GM04503 (cell line): ENCODE measurements around the gene NOTUM.
A peak's percentile ranks its signal among the peaks of the same experiment; 100 is the strongest.
"Not testable (repeated sequence)": the region's sequence is repeated elsewhere in the genome, so short reads cannot be mapped to it uniquely, and the experiment has no call there.

Source experiments
- DNase-seq: peaks from one replicate; pipeline ENCODE4 v3.0.0-alpha.2; 2012; ENCODE audit warnings: low read depth

NOTUM gene

DNA sequence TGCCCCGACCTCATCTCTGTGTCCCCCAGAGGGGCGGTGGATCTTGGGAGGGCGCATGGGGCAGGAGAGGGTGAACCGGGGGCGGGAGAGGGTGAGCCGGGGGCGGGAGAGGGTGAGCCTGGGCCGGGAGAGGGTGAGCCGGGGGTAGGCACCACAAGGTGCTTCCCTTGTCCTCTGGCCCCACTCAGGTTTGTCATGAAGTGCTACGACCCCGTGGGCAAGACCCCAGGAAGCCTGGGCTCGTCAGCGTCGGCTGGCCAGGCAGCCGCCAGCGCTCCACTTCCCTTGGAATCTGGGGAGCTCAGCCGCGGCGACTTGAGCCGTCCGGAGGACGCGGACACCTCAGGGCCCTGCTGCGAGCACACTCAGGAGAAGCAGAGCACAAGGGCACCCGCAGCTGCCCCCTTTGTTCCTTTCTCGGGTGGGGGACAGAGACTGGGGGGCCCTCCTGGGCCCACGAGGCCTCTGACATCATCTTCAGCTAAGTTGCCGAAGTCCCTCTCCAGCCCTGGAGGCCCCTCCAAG is 35.3 kb upstream of the NOTUM start:
- no peak for DNase-seq

DNA sequence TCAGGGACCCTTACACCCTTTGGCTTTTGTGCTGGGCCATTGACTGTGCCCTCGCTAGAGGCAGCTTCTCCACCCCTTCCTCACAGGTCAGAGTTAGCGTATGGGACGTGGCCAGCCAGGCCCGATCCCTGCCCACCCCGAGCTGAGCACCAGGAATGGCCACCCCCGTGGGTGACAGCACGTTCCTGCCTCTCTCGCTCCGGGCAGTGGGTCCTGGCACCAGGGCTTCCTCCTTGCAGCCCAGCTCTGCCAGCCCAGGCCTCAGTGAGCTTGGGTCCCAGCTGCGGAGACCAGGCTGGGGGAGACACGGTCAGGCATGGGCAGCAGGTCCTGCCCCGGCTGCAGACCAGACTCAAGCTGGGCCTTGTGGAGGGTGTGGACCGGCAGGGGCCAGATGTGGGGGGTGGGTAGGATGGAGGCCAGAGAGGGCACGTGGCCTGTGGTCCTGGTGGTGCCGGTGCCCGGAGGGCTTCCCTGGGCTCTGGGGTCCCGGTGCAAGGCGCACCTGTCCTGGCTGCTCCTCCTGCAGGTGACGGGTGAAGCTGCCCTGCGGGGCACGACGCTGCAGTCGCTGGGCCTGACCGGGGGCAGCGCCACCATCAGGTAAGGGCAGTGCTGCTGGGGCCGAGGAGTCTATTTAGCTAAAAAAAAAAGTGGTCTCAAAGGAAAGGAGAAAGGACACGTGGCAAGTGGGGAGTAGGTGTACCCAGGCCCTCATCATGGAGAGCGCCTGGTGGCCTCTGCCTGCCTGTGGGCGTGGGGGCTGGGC is 34.7 kb upstream of the NOTUM start:
- no peak for DNase-seq

DNA sequence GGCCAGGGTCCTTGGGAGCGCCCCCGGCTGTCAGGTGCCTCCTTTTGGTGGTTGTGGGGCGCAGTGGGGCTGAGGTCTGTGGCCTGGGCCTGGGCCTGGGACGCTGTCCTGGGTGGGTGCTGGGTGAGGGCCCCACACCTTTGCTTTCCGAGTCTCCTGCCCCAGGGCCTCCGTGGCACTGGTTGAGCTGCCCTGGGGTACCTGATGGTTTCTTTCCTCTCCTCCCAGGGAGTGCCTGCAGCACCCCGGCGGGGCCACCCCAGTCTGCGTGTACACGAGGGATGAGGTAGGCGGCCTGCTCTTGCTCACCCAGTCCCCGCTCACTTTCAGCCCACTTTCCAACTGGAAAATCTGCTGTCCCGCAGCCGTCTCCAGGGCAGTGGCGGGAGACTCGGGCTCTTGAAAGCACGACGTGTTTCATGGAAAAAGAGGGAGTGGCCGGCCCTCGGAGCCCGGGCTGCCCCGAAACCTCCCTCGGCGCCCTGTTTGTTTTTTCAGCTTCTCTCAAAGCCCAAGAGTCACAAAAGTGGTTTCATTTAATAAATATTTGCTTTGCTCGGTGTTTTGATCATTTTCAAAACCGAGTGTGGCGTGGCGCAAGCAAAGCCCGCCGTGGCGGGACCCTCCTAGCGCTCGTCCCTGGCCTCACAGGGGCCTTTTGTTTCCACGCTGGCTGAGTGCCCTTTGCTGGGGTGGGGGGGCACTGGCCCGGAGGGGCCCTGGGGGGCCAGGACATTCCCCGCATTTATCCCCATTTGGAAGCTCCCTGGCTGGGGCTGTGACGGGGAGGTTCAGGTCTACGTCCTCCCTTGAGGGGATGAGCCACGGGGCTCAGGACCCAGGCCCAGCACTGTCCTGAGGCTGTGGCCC is 33.8 kb upstream of the NOTUM start:
- no peak for DNase-seq

DNA sequence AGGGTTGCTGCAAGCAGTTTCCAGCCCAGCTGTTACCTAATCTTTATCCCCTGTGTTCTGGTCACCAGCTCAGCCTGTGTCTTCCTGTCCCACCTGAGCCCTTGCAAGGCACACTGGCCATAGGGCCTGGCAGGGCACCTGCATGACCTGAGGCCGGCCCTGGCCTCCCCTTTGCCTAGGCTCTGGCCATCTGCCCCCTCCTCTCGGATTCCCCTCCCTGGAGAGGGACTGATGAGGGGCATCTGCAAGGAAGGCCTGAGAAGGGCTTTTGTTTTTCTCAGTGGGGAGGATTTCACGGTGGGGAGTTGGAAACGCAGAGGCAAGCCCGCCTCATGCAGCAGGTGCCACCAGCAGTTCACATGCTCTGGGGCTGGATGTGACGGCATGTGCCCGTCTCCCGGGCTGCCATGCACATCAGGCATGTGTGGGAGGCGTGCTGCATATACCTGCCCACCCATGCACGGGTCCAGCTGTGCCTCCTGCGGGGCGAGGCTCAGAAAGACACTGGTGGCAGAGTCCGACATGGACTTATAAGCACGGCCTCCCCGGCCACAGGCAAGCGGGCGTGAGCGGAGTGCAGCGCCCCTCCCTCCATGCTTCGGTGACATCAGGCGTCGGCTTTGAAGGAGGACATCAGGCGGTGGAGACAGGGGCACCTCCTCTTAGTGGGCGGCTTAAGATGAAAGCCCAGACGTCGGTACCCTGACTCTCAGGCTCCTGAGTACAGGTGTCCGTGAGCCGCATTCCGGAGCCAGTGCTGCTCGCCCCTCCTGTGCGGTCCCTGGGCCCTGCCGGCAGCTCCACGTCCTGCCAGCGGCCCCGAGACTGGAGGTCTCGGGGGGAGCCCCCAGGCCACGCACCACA is 33.0 kb upstream of the NOTUM start:
- no peak for DNase-seq

DNA sequence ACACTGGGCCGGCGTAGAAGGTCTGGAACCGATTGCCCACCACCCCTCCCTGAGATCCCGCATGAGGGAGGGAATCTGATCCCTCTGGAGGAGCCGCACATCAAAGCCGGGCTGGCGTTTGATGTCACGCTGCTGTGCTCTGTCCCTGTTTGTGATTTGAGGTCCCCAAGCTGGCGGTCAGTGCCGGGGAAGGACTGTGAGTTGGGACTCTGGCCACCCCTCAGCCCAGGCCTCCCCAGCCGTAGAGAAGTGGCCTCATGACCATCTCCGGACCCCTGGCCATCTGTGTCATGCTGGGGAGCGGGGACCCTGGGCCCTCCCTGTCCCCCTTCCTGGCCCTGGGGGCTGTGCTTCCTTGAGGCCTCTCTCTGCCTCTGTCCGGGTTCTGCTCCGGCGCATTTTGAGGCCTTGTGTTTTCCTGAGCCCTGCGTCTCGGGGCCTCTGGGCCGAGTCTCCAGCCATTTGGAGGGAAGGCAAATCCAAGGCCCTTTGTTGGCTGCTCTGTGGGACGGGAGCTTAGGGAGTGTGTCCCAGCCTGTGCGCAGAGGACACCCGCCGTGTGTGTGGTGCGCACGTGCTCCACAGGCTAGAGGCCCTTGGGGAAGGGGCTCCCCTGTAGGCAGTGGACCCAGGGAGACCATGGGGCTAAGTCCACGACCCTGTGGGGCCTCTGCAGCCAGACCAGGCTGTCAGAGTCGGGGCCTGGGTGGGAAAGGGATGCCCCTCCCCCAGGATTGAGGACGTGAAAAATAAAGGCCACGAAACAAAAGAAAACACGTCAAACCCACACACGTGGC is 31.5 kb upstream of the NOTUM start:
- no peak for DNase-seq

DNA sequence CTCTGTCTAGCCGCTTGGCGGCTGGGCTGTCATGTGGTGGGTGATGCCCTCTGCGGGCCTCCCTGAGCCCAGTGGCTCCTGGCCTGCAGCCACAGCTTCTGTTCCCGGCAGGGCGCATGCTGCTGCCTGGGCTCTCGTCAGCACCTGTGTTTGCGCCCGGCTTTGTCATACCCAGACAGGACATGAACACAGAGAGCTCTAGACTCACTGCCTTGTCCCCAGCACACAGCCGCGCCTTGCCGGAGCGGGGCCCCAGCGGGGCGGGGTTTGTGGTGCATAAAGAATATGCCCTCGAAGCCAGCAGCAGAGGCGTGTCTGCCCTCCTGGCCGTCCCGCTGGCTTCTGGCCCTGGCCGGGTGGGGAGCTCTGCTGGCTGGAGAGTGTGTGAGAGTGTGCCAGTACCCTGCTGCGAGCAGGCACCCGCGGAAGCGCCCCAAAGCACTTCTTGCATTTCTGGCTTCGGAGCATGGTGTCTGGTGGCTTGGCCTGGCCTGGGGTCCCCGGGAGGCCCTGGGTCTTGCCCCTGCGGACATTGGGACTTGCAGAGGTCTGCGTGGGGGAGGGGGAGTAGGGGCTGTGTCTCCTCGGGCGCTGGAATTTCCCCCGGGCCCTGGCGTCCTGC is 30.8 kb upstream of the NOTUM start:
- DNase-seq = peak; percentile 44

DNA sequence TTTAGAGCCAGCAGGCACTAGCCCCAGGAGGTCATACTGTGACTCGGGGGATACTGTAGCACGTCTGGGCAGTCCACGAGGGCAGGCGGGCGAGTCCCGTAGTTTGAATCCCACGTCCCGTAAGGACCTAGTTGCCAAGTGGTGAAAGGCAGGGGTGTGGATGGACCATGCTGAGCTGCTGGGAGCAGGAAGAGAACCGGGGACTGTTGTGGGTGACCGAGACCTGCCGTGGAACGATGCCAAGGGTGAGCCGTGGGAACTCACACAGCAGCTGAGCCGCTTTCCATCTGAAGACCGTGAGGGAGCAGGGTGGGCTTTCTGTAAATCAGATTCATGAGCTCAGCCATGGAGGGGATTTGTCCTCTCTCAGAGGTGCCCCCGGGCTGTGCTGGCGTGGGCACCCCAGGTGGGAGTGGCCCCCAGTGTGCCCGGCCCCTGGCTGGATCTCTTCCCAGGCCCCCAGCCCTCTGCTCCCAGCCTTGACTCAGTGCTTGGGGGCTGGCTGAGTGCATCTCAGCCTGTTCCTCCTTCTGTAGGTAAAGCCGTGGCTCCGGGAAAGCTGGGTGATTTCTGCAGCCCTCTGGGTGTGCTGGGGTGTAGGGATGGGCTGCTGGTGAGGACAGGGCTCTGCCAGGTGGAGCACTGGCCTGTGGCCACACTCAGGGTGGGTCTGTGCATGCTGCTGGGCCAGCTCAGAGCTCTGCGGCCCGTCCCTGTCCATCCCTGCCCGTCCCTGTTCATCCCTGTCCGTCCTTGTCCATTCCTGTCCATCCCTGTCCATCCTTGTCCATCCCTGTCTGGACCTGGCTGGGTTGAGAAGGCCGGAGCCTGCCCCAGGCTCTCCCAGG is 30.1 kb upstream of the NOTUM start:
- no peak for DNase-seq

DNA sequence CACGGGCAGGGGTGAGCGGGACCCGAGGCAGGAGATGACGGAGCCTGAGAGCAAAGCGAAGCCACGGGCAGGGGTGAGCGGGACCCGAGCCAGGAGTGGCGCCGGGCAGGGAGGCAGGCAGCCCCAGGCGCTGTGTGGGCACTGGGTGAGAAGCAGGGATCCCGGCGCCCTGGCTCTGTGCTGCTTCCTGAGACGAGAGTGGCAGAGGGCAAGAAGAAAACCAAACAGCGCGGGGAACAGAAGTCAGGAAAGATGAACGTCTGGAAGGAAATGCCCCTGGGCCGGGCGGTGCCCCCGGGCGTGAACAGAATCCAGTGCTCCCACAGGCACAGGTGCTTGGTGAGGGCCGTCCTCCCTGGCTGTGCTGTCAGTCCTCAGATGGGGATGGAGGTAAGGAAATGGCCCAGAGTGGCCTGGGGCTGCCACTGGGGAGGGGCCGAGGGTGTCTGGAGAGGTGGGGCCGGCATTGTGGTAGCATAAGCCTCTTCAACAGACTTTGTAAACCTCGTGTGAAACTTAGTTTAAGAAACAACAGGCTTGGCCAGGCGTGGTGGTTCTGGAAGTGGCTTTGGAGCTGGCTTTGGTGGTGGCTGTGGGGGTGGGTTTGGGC is 26.3 kb upstream of the NOTUM start:
- no peak for DNase-seq

DNA sequence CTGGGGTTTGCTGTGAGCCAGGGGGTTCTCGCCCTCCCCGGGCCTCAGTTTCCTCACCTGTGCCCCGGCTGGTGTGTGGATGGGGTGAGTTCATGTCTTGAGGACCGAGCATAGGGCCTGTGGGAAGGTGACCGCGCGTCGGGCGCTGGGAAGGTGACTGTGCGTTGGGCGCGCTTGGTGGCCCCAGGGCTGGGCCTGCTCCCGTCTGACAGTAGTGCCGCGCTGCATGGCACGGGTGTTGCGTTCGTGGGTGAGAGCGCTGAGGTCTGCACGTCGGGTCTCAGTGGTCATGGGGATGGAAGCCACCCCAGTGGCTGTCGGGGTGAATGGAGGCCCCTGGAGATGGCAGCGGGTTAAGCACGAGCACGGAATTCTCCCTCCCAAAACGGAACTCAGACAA is 25.6 kb upstream of the NOTUM start:
- DNase-seq = no peak

DNA sequence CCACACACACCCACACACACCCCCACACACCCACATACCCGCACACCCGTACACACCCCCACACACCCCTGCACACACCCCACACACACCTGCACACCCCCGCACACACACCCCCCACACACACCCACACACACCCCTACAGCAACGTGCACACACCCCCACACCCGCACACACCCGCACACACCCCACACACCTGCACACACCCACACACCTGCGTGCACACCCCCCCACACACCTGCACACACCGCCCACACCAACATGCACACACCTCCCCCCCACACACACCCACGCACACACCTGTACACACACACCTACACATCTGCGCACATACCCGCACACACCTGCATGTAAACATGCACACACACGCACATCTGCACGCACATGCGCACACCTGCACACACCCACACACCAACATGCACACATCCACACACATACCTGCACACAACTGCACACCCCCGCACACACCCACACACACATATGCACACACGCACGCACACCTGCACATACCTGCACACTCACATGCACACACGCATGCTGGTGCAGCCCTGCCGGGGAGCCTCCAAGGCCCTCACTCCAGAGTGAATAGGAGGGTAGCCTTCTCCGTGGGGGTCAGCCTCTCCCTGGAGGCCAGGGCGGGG is 23.9 kb upstream of the NOTUM start:
- DNase-seq = no peak

DNA sequence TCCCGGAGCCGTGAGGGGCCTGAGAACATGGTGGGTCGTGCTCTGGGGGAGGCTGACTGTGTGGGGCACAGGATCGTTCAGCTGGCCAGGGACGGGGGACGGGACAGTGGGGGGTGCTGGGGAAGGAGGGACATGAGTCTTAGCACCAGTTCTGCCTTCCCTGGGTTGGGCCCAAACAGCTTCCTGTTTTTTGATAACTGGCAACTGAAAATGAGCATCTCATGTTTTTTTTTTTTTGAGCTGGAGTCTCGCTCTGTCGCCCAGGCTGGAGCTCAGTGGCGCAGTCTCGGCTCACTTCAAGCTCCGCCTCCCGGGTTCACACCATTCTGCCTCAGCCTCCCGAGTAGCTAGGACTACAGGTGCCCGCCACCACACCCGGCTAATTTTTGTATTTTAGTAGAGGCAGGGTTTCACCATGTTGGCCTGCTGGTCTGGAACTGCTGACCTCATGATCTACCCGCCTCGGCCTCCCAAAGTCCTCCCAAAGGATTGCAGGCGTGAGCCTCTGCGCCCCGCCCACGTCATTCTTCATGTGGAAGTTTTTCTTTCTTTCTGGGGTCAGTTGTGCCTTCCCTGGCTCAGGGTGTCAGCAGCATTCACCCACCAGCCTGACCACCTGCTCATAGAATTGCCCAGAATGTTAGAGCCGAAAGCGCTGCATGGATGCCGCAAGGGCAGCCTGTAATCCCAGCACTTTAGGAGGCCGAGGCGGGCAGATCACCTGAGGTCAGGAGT is 22.8 kb upstream of the NOTUM start:
- DNase-seq = no peak

DNA sequence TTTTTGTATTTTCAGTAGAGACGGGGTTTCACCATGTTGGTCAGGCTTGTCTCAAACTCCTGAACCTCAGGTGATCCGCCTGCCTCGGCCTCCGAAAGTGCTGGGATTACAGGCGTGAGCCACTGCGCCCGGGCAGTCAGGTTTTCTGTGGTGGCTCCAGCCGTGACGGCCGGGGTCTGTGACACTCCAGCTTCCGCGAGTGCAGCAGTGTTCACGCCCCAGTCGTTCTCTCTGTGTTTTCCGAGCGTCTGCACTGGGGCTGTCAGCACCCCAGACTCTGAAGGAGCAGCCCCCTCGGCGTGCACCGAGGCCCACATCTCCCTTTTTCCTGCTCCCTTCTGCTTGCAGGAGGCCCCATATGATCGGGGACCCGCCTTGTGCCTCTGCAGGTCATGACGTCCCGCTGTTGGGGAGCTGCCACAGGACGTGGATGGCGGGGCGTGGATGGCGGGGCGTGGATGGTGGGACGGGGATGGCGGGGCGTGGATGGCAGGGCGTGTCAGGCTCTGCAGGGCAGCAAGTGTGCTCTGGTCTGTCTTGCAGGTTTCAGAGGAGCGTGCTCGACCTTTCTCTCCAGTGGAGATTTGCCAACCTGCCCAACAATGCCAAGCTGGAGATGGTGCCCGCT is 22.1 kb upstream of the NOTUM start:
- DNase-seq = no peak

DNA sequence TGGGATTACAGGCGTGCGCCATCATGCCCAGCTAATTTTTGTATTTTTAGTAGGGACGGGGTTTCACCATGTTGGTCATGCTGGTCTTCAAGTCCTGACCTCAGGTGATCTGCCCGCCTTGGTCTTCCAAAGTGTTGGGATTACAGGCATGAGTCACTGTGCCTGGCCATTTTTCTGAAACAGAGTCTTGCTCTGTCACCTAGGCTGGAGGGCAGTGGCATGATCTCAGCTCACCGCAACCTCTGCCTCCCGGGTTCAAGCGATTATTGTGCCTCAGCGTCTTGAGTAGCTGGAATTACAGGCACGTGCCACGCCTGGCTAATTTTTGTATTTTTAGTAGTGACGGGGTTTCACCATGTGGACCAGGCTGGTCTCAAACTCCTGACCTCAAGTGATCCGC is 20.5 kb upstream of the NOTUM start:
- DNase-seq = not testable (repeated sequence)

DNA sequence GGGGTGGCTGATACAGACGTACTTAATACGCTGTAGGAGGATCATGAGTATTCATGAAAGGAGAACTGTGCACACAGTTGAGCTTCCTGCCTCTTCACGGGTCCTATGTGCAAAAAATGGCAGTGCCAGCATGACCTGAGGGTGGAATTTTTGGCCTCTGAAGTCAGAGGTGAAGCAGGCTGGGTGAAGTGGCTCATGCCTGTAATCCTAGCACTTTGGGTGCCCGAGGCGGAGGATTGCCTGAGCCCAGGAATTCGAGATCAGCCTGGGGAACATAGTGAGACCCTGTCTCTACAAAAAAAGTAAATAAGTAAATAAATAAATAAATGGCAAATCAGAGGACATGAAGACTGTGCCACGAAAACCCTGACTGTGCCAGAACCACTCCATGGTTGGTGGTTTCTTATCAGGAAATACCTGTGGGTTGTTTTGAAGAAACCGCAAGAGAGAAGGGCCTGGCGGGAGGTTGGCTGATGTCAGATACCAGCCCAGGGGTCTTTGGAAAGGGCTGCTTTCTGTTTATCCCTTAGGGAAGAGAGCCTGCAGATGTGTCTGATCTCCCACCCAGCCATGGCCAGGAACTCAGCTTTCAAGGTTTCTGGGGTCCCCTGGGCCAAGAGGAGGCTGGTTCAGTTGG is 19.8 kb upstream of the NOTUM start:
- DNase-seq = no peak

DNA sequence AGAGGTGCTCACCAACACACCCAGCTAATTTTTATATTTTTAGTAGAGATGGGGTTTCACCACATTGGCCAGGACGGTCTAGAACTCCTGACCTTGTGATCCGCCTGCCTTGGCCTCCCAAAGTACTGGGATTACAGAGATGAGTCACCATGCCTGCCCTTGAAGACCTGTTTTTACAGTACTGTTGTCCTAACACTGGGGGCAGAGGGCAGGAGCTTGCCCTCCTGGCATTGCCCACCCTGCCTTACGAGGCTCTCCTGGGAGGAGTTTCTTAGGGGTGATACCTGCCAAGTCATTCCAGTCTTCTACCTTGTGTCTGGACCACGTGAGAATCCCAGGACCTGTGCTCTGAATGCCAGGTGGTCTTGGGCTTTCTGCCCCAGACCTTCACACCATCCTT is 19.1 kb upstream of the NOTUM start:
- DNase-seq = no peak

DNA sequence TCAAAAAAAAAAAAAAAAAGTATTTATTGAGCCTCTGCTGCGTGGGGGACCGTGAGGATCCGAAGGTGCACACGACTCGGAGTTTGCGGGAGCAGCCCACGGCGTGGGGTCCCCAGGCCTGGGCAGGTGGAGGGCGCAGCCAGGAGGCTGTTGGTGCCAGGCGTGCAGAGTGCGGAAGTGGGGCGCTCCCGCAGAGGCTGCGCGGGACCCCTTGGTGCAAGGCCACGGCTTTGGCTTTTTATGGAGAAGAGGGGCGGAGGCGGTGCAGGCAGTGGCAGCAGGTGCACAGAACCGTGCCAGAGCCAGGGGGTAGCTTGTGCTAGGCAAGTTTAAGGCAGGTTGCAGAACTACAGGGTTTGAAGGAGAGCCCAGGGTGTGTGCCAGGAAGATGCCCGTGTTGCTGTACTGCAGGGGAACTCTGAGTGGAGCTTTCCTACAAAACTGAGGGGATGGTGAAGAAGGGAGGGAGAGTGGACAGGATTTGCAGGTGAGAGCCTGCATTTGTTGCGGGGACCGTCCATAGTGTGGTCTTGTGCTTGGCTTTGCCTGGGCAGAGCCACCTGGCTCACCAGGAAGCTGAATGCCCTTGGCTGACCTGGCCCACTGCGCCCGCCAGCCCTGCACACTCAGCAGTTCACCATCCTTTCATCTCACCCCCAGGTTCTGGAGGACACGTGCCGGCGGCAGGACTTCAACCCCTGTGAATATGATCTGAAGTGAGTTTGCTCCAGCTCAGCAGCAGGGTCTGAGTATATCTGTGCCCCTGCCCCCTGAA is 17.7 kb upstream of the NOTUM start:
- DNase-seq = no peak
